Left colon (tissue), 2 donors: ENCODE measurements around the gene CPN2. TPM values are rescaled to one million over a fixed set of nuclear protein-coding genes. Genes with fewer than 3 reads are reported as not detected.

Experiments used
- ATAC-seq: fragments of 200-7000 bp; cut with Tn5 transposase; one replicate; pipeline ENCODE4 v1.9.1; 2020; ENCODE audit warnings: mild to moderate bottlenecking, moderate library complexity
- DNase-seq, 2 donors: peaks; one replicate each; pipeline ENCODE4 v3.0.0-alpha.2; 2020
- intact Hi-C, 2 donors: fragments of 100-400 bp; cut with DNase I in 1 of 2; cut with micrococcal nuclease in 1 of 2; formaldehyde crosslinking; loops; one replicate each; pipeline versions ENCODE4 v1.11.2 to v1.14.0; 2022; cut with DNase I, micrococcal nuclease
- total RNA-seq, 2 donors: library from RNA; stranded (reverse); fragmentation: NEBNext Ultra II Directional; extraction: Animal tissue kit (Norgen Biotek cat#: 25700); gene quantifications; one replicate each; pipeline ENCODE4 v1.2.1, GENCODE V29; 2021
- donor health status: DM: no; HTN: no; CAD: no.
- donor health status: DM: yes; HTN: yes; CAD: no.

CPN2 gene
- total RNA-seq, 2 donors from 2014 or later, result not detected

- no peak for ATAC-seq
- no peak for DNase-seq
- intact Hi-C loops, result loop anchor here in 1 of 2 donors (10.0 kb wide), 1 partner anchor 68 kb away; no protein-coding TSS in a partner anchor
Observed at GRCh38 chr3:194336601-194337355, 14.3 kb downstream of the CPN2 start.

GRCh38 chr3:194333981-194334320 lies 17.2 kb downstream of the CPN2 start:
- DNase-seq, result no peak
- intact Hi-C loops, result loop anchor here (2.0 to 10.0 kb wide), 2 partner anchors 71 kb away; no protein-coding TSS in a partner anchor
- no peak for ATAC-seq

DNA sequence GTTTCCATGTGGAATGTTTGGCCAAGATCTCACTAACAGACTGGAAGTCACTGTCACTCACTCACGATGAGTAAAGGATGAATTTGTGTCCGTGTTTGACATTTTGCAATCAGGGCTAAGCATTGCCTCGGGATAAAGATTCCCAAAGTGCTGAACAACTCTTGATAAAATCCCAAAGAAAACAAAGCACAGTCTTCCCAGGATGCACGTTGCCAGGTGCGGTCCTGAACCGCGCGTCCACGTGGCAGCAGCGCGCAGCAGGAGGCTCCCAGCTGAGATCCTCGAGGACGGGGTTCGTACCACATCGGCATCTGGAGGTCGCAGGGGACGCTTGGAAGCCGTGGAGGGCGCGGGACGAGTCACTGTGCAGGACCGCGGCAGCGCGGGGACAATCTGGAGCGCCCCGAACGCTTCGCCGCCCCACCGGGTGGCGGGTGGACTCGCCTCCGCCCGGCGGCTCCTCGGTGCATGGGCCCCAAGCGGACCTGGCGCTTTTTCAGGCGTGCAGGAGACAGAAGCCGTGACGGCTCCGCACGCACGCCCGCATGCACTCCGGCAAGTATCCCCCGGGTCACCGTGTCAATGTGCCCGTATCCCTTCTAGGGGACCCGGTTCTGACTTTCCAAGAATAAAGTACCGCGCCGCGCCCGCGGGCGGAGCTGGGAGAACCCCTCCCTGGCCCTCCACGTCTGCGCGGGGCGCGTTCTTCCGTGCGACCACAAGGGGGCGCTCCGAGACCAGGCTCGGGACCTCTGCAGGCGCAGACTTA lies 17.7 kb downstream of the CPN2 start:
- intact Hi-C loops, result loop anchor here (2.0 to 10.0 kb wide), 2 partner anchors 71 kb away; no protein-coding TSS in a partner anchor
- peak; percentile 76 to 88 for DNase-seq
- peak; percentile 95 for ATAC-seq

DNA sequence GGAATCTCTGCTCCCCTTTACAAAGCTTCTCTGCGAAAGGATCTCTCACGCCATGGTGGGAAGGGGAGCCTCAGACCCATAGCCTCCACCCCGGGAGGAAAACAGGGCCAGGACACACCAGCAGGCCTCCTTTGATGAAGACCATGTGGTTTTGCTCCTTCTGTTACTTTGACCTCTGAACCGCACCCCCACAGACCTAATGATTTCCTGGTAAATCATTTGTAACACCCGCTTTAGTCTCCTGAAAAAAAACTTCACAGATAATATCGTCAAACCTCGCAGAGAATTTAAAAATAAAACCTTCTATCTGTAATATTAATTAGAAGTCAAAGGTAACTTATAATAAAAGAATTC lies 18.3 kb downstream of the CPN2 start:
- ATAC-seq (no peak), DNase-seq (no peak)
- intact Hi-C loops, result loop anchor here (2.0 to 10.0 kb wide), 2 partner anchors 72 kb away; no protein-coding TSS in a partner anchor

GRCh38 chr3:194330579-194330978 lies 20.5 kb downstream of the CPN2 start:
- intact Hi-C loops, result loop anchor here in 1 of 2 donors (10.0 kb wide), 1 partner anchor 74 kb away; no protein-coding TSS in a partner anchor
- DNase-seq (no peak), ATAC-seq (no peak)

DNA sequence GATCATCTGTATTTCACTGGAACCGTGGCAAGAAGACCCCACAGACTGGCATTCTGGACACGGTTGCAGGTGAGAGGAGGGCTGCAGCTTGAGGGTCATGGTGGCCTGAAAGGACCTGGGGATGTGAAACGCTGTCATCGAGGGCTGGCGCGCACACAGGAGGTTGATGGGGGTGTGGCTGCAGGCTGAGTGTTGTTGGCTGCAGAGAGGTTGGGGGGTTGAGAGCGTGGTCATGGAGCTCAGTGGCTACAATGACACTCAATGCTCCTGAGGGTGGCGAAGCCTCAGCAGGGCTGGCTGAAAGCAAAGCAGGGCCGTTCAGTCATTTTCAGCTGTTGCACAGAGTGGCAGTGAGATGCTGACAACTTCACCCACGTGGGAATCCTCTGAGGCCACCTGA lies 21.0 kb downstream of the CPN2 start:
- intact Hi-C loops, result loop anchor here in 1 of 2 donors (10.0 kb wide), 1 partner anchor 75 kb away; no protein-coding TSS in a partner anchor
- DNase-seq, result no peak
- no peak for ATAC-seq

- intact Hi-C loops, result no loop called here
- DNase-seq (no peak), ATAC-seq (no peak)
Observed at GRCh38 chr3:194329583-194329965, 21.6 kb downstream of the CPN2 start.

DNA sequence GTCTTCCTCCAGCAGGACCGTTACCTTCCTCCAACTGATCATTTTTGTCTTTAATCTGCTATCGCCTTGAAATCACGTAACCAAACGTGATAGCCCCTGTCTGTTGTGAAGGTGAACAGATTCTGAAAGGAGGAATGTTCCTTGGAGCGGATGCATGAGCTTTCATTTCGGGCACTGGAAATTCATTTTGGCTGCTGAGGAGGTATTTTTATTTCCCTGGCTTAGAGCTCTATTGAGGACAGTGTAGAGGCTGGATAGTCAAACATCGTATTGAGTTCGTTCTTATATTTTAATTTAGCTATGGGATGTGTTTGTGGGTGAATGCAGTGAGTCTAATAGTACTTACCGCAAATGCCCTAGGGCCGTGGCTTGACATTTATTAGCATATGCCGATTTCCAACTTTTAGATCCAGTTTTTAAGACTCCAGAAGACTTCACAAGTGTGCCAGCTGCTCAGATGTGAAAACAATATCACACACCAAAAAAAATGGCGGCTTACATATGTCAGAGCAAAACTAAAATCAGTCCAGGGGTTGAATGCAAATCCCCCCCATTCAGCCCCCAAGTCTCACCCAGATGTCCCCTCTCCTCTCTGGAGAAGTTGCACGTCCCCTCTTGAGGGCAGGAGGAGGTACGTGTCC lies 22.1 kb downstream of the CPN2 start:
- intact Hi-C loops, result no loop called here
- DNase-seq (no peak), ATAC-seq (no peak)

GRCh38 chr3:194328053-194328657 lies 23.0 kb downstream of the CPN2 start:
- intact Hi-C loops, result no loop called here
- ATAC-seq (no peak), DNase-seq (no peak)

DNA sequence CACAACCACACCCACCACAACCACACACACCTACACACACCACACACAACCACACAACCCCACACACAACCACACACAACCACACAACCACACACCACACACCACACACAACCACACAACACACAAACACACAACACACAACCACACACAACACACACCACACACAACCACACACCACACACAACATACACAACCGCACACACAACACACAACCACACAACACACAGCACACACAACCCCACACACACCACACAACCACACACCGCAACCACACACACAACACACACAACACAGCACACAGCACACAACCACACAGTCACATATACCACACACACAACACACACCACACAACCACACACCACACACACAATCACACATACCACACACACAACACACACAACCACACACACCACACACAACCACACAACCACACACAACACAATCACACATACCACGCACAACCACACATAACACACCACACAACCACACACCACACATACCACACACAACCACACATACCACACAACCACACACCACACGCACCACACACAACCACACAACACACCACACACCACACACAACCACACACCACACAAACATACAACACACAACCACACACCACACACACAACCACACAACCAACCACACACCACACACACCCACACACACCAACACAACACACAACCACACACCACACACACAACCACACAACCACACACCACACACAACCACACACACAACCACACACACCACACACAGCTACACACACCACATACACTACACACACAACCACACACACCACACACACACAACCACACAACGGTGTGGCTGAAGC lies 23.7 kb downstream of the CPN2 start:
- intact Hi-C loops, result no loop called here
- ATAC-seq (no peak), DNase-seq (no peak)

DNA sequence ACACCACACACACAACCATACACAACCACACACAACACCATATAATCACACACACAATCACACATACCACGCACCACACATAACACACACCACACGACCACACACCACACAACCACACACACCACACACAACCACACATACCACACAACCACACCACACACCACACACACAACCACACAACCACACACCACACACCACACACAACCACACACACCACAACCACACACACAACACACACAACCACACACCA lies 24.2 kb downstream of the CPN2 start:
- DNase-seq (no peak), ATAC-seq (no peak)
- intact Hi-C loops, result no loop called here

DNA sequence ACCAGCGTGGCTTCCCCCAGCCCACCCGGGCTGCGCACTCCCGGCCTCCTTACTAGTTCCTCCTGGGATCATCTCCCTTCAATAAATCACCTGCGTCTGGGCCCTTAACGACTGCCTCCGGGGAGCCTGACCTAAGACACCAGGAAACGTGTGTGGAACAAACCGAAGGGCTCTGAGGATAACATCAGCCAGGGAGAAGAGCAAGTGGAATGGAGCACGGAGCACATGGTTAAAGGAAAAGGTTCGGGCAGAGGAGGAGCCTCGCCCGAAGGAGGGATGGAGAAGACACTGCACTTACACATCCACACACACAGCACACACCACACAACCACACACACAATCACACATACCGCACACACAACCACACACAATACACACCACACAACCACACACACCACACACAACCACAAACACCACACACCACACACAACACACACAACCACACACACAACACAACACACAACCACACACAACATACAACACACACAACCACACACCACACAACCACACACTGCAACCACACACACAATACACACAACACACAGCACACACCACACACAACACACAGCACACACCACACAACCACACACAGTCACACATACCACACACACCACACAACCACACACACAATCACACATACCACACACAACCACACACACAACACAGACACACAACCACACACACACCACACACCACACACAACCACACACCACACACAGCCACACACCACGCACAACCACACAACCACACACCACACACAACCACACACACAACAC lies 24.7 kb downstream of the CPN2 start:
- intact Hi-C loops, result no loop called here
- DNase-seq, result no peak
- peak; percentile 16 for ATAC-seq

DNA sequence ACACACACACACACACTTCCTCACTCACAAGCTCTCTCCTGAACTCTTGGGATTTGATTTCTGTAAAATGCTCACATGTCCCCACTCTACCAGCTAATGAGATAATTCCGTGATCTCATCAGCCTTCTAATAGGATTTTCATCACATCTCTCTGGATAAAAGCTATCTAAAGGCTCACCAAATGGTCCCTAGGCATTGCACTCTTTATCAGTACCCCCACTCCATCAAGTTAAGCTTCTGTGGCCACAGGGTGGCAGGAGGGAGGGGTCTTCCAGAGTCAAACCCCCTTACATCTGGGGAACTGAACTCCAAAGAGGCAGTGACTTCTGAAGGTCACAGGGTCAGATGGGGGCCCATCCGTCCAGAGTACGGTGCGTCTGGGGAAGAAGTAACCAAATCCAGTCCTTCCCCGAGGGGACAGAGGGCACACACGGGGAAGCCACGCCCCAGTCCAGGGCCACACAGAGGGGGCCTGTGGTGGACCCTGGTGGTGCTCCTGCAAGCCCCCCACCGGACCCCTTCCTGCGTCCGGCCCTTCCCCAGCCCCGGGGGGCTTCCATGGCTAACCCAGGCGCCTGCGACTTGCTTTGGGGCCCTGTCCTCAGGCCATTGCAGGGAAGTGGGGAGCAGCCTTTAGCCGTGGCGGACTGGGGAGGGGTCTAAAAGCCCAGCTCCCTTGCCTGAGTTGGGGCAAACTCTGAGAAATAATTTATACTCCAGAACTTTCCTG lies 25.5 kb downstream of the CPN2 start:
- no peak for ATAC-seq
- intact Hi-C loops, result no loop called here
- no peak for DNase-seq

- no peak for ATAC-seq
- no peak for DNase-seq
- intact Hi-C loops, result no loop called here
Observed at GRCh38 chr3:194324823-194325327, 26.3 kb downstream of the CPN2 start.

DNA sequence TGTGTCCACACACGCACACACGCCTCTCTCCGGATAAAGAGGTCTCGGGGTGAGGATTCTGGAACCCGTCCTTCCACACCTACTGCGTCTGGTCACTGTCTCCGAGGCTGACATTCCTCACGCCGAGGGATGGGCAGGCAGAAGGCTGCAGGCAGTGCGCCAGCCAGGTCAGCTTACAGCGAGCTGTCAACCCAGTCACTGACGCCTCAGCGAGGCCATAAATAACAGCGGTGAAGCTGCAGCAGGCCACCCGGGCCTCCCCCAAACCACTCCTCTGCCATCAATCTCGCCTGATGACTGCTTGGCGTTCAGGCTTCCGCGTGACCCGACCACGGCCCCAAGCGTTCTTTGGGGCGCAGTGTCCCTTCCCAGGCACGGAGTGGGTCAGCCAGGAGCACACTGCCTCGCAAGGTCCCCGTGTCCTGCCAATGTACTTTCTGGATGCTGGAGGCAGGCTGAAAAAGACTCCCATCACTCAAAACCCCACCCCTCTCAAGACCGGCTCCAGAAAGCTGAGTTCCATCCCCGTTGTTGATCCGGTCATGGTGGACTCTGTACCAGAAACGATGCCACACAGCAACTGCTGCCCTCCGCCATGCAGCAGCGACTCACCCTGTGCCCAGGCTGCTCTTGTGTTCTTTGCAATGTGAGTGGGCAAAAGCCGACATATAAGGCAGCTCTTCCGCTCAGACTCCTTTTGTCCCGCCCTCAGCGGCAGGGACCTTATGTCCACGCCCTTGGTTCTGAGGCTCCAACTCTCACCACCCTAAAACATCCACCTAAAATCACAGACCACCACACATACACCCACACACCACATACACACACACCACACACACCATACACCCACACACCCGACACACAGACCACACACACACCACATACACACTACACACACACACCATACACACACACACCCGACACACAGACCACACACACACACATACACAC lies 27.1 kb downstream of the CPN2 start:
- DNase-seq, result peak; percentile 66 to 77
- peak; percentile 65 for ATAC-seq
- intact Hi-C loops, result no loop called here

DNA sequence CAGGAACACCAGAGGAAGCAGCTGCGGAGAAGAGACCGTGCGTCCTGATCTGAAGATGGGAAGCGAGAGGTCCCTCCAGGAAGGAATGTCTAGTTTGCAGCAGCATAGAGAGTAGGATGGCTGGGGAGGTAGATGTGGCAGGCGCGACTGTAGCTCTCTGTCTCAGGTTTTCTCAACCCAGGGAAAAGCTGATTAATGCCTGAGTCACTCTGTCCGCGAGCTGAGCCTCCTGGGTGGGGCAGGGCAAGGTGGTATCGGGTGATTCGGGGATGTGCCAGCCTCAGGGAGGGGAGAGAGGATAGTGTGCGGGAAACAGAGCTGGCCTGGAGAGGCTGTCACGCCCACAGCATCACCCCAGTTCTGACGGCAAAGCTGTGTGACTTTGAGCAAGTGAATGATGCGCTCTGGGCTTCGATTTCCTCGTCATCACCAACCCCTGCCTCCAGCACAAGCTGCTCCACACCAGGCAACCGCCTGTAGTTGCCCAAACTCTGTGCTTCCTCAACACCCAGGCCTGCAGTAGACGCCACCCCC lies 28.4 kb downstream of the CPN2 start:
- intact Hi-C loops, result no loop called here
- DNase-seq (no peak), ATAC-seq (no peak)
